Upper lobe of left lung (tissue), 6 donors: ENCODE data around the gene MMP24. TPM values are rescaled to one million over a fixed set of nuclear protein-coding genes. Genes with fewer than 3 reads are reported as not detected.
A peak's percentile ranks its signal among the peaks of the same experiment; 100 is the strongest.
"Not testable (repeated sequence)": the region's sequence is repeated elsewhere in the genome, so short reads cannot be mapped to it uniquely, and the experiment has no call there.

Source experiments
- ATAC-seq, 2 donors: fragments of 200-7000 bp; cut with Tn5 transposase; one replicate each; pipeline ENCODE4 v1.9.1; 2022; ENCODE audit warnings: mild to moderate bottlenecking in 2 of 2, moderate library complexity in 2 of 2; ENCODE audit not compliant: low FRiP score in 2 of 2
- DNase-seq, 2 donors: peaks; one replicate each; pipeline ENCODE4 v3.0.0-alpha.2; 2019 to 2020
- H3K27ac ChIP-seq, 4 donors: fragments of 200-600 bp; sonication (generic); one replicate each; pipeline ENCODE4 v1.5.1; 2016 to 2019
- H3K27me3 ChIP-seq, 4 donors: fragments of 200-600 bp; sonication (generic); one replicate each; pipeline ENCODE4 v1.5.1; 2017 to 2019
- H3K36me3 ChIP-seq, 4 donors: fragments of 200-600 bp; sonication (generic); one replicate each; pipeline ENCODE4 v1.5.1; 2016 to 2019
- H3K4me1 ChIP-seq, 4 donors: fragments of 200-600 bp; sonication (generic); one replicate each; pipeline ENCODE4 v1.5.1; 2018 to 2019
- H3K4me3 ChIP-seq, 4 donors: fragments of 200-600 bp; sonication (generic); one replicate each; pipeline ENCODE4 v1.5.1; 2017 to 2019; ENCODE audit warnings: mild to moderate bottlenecking in 2 of 4, moderate library complexity in 1 of 4
- H3K9me3 ChIP-seq, 4 donors: fragments of 200-600 bp; sonication (generic); one replicate each; pipeline ENCODE4 v1.5.1; 2018 to 2019
- CTCF ChIP-seq, 6 experiments: fragments of 450-650 bp in 4 of 6; fragments of 200-600 bp in 2 of 6; sonication (generic) in 2 of 6; IDR thresholded peaks; one replicate each; pipeline ENCODE4 v1.5.1; 2016 to 2019; ENCODE audit warnings: antibody characterized with exemption in 6 of 6
- EP300 ChIP-seq, 4 donors: sonication (generic); formaldehyde crosslinking; IDR thresholded peaks; one replicate each; pipeline ENCODE4 v1.5.1; 2017; ENCODE audit warnings: antibody characterized with exemption in 4 of 4, control low read depth in 2 of 4
- POLR2A ChIP-seq, 4 donors: fragments of 450-650 bp; IDR thresholded peaks; one replicate each; pipeline ENCODE4 v1.5.1; 2016 to 2017; ENCODE audit warnings: antibody characterized with exemption in 4 of 4, mild to moderate bottlenecking in 2 of 4
- POLR2AphosphoS5 ChIP-seq, 2 donors: sonication (generic); formaldehyde crosslinking; IDR thresholded peaks; one replicate each; pipeline ENCODE4 v1.5.1; 2017; ENCODE audit warnings: antibody characterized with exemption in 2 of 2
- WGBS, 2 donors: methylation state at CpG; one replicate each; pipeline ENCODE4 v1.1.5; 2017 to 2018; 5-methylcytosine and 5-hydroxymethylcytosine counted together
- total RNA-seq, 6 donors: library from RNA; depleted of rRNA in 4 of 6; stranded (reverse); fragments of >200 nt in 4 of 6; gene quantifications; one replicate each; pipeline versions ENCODE4 v1.1.0 to v1.2.1, GENCODE V29; 2016 to 2021
- donor health status: DM: no; HTN: no; CAD: no; lungs with moderate emphysema.
- donor health status: DM: no; HTN: yes; CAD: no; lungs with severe emphysema.

MMP24 gene
- total RNA-seq, 6 donors from 2014 or later: 7.3 to 25.4 (median 15.6) TPM

- H3K4me3 ChIP-seq: no peak overlapping the region
- 53 to 55% methylated on average over 5 of the region's 5 CpGs for WGBS, 2 donors
- peaks cover 0 to 17% (median 14%) of the 10 kb centered on the region in 4 donors for H3K4me1 ChIP-seq
- DNase-seq (no peak), ATAC-seq (no peak)
- TF ChIP-seq POLR2AphosphoS5 (IDR thresholded peaks at IDR 0.05): no peak
- no peak for TF ChIP-seq EP300 (IDR thresholded peaks at IDR 0.05)
- TF ChIP-seq CTCF (IDR thresholded peaks at IDR 0.05): no peak
- no peak overlapping the region for H3K27ac ChIP-seq
- no peaks in the 10 kb centered on the region for H3K9me3 ChIP-seq
- no peaks in the 10 kb centered on the region for H3K36me3 ChIP-seq
- H3K27me3 ChIP-seq: no peaks in the 10 kb centered on the region
Observed at GRCh38 chr20:35187584-35188190, 38.8 kb upstream of the MMP24 start.

GRCh38 chr20:35189223-35189622 lies 37.3 kb upstream of the MMP24 start:
- H3K36me3 ChIP-seq, ATAC-seq, H3K9me3 ChIP-seq, H3K4me3 ChIP-seq, H3K27me3 ChIP-seq, DNase-seq, H3K27ac ChIP-seq: not testable (repeated sequence)
- WGBS, 2 donors: 80 to 87% methylated on average over 8 of the region's 8 CpGs
- peaks cover 0 to 19% (median 17%) of the 10 kb centered on the region in 4 donors for H3K4me1 ChIP-seq

- Histone ChIP-seq H3K36me3 (no peaks in the 10 kb centered on the region), H3K4me1 (peaks cover 0 to 19% (median 17%) of the 10 kb centered on the region in 4 donors), H3K27ac (peak overlapping the region in 1 of 4 donors; percentile 7), H3K4me3 (no peak overlapping the region), H3K27me3 (no peaks in the 10 kb centered on the region), H3K9me3 (no peaks in the 10 kb centered on the region)
- TF ChIP-seq EP300 (IDR thresholded peaks at IDR 0.05) (no peak), POLR2A (IDR thresholded peaks at IDR 0.05) (no peak), CTCF (IDR thresholded peaks at IDR 0.05) (no peak), POLR2AphosphoS5 (IDR thresholded peaks at IDR 0.05) (no peak)
- no peak for DNase-seq
- ATAC-seq: no peak
- 80 to 94% methylated on average over 6 of the region's 6 CpGs for WGBS, 2 donors
Observed at GRCh38 chr20:35190556-35190955, 35.9 kb upstream of the MMP24 start.

- WGBS, 2 donors: 77 to 80% methylated on average over 5 of the region's 5 CpGs
- no peak overlapping the region for H3K27ac ChIP-seq
- H3K27me3 ChIP-seq: no peaks in the 10 kb centered on the region
- H3K36me3 ChIP-seq: no peaks in the 10 kb centered on the region
- peaks cover 0 to 5% (median 3%) of the 10 kb centered on the region in 4 donors for H3K9me3 ChIP-seq
- H3K4me3 ChIP-seq: no peak overlapping the region
- no peak for TF ChIP-seq POLR2AphosphoS5 (IDR thresholded peaks at IDR 0.05)
- TF ChIP-seq POLR2A (IDR thresholded peaks at IDR 0.05): no peak
- no peak for TF ChIP-seq EP300 (IDR thresholded peaks at IDR 0.05)
- no peak for TF ChIP-seq CTCF (IDR thresholded peaks at IDR 0.05)
- ATAC-seq (no peak), DNase-seq (no peak)
- H3K4me1 ChIP-seq: peaks cover 0 to 19% (median 17%) of the 10 kb centered on the region in 4 donors
Observed at GRCh38 chr20:35191419-35192117, 34.9 kb upstream of the MMP24 start.

- Histone ChIP-seq H3K27ac (no peak overlapping the region), H3K9me3 (peaks cover 0 to 9% (median 4%) of the 10 kb centered on the region in 4 donors), H3K27me3 (no peaks in the 10 kb centered on the region), H3K4me1 (peaks cover 0 to 19% (median 17%) of the 10 kb centered on the region in 4 donors), H3K36me3 (no peaks in the 10 kb centered on the region), H3K4me3 (no peak overlapping the region)
- TF ChIP-seq POLR2AphosphoS5 (IDR thresholded peaks at IDR 0.05) (no peak), POLR2A (IDR thresholded peaks at IDR 0.05) (no peak)
- no peak for DNase-seq
- no peak for ATAC-seq
- WGBS, 2 donors: 37 to 44% methylated on average over 9 of the region's 9 CpGs
Observed at GRCh38 chr20:35192118-35192872, 34.2 kb upstream of the MMP24 start.

- H3K4me3 ChIP-seq, ATAC-seq, DNase-seq, H3K27me3 ChIP-seq, H3K27ac ChIP-seq, H3K36me3 ChIP-seq: not testable (repeated sequence)
- 89 to 92% methylated on average over 9 of the region's 9 CpGs for WGBS, 2 donors
- Histone ChIP-seq H3K4me1 (peaks cover 0 to 15% (median 13%) of the 10 kb centered on the region in 4 donors), H3K9me3 (peaks cover 0 to 10% (median 4%) of the 10 kb centered on the region in 4 donors)
Observed at GRCh38 chr20:35193031-35193791, 33.3 kb upstream of the MMP24 start.
